ENCODE results near the gene TMEM243.
"Not testable (repeated sequence)": the region's sequence is repeated elsewhere in the genome, so short reads cannot be mapped to it uniquely, and the experiment has no call there.

Gene TMEM243

DNA sequence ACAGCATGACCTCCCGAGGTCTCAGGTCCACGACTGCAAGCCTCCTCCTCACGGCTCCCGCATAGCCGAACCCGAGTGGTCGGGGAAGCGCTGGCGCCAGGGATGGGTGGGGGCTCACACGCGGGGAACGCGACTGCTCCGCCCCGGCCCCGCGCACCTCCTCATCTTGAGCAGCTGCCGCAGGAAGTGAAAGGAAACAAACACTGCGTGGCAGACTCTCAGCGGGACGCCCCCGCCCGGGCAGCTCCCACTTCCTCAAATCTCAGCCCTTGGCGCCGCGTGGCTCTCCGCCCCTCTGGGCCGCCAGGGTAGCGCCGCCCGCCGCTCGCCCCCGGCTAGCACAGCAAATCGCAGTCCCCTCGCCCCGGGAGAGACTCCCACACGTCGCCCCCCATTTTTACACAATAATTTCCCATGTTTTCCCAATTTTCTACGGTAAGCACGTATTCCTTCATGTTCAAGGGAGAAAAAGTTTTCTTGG lies at the start of gene TMEM243:
TSS of gene TMEM243 (minus strand) at position 188 of the 481 bp plus-strand sequence. CDS start 229 bp downstream, outside the sequence.
- DNase-seq (ENCODE audit: low read depth in 2 of 2), result peak; percentile 67 to 81

GRCh38 chr7:87267239-87267900 lies 47.8 kb upstream of the TMEM243 start:
- DNase-seq (ENCODE audit: low read depth in 2 of 2), result no peak

- DNase-seq (ENCODE audit: low read depth in 2 of 2), result no peak
Observed at GRCh38 chr7:87263537-87263936, 44.0 kb upstream of the TMEM243 start.

DNA sequence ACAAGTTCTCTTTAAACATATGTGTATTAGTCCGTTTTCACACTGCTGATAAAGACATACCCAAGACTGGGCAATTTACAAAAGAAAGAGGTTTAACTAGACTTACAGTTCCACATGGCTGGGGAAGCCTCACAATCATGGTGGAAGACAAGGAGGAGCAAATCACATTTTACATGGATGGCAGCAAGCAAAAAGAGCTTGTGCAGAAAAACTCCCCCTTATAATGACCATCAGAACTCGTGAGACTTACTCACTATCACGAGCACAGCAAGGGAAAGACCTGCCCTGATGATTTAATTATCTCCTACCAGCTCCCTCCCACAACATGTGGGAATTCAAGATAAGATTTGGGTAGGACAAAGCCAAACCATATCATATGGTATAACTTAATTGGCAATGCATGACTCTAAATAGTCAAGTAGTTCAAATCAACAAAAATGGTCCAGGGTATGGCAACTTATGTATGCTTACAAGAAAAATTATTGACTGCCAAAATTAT lies 34.1 kb upstream of the TMEM243 start:
- no peak for DNase-seq (ENCODE audit: low read depth in 2 of 2)

DNA sequence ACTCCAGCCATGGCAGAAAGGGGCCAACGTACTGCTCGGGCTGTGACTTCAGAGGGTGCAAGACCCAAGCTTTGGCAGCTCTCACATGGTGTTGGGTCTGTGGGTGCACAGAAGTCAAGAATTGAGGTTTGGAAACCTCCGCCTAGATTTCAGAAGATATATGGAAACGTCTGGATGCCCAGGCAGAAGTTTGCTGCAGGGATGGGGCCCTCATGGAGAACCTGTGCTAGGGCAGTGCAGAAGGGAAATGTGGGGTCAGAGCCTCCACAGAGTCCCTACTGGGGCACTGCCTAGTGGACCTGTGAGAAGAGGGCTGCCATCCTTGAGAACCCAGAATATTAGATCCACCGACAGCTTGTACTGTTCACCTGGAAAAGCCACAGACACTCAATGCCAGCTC lies 26.1 kb upstream of the TMEM243 start:
- DNase-seq (ENCODE audit: low read depth in 2 of 2), result not testable (repeated sequence)

DNA sequence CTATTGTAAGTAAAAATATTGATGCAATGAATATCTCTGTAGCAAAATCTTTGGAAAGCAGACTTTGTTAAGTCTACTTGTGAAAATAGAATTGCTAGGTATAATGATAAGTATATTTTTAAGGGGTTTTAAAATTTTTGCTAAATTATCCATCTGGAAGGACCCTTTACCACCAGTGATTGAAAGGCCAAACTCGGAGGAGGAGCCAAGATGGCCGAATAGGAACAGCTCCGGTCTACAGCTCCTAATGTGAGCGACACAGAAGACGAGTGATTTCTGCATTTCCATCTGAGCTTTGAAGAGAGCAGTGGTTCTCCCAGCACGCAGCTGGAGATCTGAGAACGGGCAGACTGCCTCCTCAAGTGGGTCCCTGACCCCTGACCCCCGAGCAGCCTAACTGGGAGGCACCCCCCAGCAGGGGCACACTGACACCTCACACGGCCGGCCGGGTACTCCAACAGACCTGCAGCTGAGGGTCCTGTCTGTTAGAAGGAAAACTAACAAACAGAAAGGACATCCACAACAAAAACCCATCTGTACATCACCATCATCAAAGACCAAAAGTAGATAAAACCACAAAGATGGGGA lies 19.0 kb upstream of the TMEM243 start:
- DNase-seq (ENCODE audit: low read depth in 2 of 2), result not testable (repeated sequence)

- no peak for DNase-seq (ENCODE audit: low read depth in 2 of 2)
Observed at GRCh38 chr7:87234949-87235348, 15.4 kb upstream of the TMEM243 start.

DNA sequence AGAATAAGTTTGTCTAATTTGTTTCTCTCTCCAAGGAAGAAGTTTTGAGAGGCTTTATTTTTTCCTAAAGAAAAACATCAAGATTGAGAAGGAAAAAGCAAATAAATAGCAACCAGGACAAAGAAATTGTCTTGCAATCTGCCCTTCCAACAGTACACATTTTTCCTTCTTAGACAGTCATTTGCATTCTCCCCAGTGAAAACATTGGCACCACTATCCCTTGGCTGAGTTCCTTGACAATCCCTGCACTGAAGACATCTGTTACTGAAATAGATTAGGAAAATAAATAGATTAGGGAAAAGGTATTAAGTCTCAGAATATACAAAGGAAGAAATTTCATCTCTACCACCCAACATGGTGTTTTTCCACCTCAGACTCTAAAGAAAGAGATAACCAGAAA lies 12.2 kb upstream of the TMEM243 start:
- no peak for DNase-seq (ENCODE audit: low read depth in 2 of 2)

DNA sequence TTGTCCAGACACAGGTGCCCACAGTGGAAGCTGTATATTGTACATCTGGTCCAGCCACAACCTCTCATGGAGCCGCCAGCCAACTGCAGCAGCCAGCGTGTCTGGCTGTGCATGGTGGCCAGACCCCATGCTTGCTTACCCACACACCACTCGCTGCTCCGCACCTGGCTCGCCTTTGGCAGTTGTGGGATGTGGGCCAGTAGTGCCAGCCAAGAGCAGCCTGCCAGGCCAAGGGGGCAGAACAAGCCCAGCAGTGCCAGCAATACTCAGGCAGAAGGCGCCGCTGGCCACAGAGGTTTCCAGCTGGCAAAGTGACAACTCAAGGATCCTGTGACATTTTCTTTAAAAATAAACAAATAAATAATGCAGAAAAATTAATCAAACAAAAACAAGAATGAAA lies 11.7 kb upstream of the TMEM243 start:
- DNase-seq (ENCODE audit: low read depth in 2 of 2), result no peak

GRCh38 chr7:87226495-87226894 lies 7.0 kb upstream of the TMEM243 start:
- DNase-seq (ENCODE audit: low read depth in 2 of 2), result no peak

DNA sequence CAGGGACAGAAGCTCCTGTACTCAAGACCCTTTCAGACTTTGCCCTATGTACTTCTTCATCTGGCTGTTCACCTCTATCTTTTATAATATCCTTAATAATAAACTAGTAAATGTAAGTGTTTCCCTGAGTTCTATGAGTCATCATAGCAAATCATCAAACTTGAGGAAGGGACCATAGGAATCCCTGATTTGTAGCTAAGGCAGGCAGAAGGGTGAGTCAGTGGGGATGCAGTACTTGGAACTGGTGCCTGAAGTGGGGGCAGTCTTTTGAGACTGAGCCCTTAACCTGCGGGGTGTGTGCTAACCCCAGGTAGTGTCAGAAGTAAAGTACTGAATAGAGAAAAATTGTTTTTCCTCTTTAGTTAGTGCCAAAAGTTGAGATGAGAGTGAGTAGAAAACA lies 6.2 kb upstream of the TMEM243 start:
- no peak for DNase-seq (ENCODE audit: low read depth in 2 of 2)

DNA sequence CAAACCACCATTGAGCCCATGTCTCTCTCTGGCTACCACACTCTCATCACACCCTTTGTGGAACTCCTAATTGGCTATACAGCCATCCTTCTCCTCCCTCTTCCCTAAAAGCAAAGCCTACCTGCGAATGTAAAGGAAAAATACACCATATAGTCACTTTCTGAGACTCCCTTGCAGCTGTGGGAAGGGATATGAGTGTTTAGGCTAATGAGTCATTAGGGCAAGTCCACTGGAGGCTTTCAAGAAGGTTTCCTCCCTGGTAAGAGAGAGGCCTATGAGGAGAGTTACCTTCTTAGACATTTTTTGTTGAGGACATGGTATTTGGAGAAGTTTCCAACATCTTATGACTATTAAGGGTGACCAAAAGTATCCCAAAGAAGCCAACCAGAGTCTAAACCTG lies 4.1 kb upstream of the TMEM243 start:
- DNase-seq (ENCODE audit: low read depth in 2 of 2), result no peak

- no peak for DNase-seq (ENCODE audit: low read depth in 2 of 2)
Observed at GRCh38 chr7:87220734-87221215, 1.2 kb upstream of the TMEM243 start.

- peak; percentile 61 to 67 for DNase-seq (ENCODE audit: low read depth in 2 of 2)
Observed at GRCh38 chr7:87220026-87220733, 648 bp upstream of the TMEM243 start.

DNA sequence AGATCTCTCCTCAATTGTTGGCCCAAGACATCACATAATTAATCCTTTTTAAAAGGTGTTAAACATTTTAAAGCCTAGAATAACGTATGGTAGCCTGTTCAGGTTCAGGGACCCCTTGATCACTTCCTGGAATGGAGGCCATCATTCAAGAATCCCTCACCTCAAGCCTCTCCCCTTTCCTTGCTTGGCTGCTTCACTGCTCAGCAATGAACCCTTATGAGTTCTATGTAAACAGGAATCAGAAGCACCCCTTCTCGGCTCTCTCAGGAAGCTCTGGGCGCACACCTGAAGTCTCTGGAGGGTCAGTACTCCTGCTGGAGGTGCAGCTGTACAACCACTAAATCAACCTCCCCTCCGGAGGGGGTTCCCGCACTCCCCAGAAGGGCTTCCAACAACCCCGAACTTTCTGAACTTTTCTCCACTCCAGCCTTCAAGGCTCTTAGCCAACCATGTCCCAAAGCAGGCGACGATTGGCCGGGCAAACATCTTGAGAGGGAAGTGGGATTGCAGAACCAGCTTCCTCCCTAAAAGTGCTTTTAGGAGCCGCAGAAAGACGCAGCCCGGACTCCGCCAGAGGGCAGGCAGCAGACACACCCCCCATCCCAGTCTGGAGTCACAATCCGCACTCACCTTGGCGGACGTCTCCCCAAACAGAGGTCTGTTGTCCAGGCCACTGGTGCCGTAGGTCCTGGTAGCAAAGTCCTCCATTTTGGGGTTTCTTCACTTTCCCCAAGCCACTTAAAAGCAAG lies 562 bp downstream of the TMEM243 start:
- DNase-seq (ENCODE audit: low read depth in 2 of 2), result no peak

DNA sequence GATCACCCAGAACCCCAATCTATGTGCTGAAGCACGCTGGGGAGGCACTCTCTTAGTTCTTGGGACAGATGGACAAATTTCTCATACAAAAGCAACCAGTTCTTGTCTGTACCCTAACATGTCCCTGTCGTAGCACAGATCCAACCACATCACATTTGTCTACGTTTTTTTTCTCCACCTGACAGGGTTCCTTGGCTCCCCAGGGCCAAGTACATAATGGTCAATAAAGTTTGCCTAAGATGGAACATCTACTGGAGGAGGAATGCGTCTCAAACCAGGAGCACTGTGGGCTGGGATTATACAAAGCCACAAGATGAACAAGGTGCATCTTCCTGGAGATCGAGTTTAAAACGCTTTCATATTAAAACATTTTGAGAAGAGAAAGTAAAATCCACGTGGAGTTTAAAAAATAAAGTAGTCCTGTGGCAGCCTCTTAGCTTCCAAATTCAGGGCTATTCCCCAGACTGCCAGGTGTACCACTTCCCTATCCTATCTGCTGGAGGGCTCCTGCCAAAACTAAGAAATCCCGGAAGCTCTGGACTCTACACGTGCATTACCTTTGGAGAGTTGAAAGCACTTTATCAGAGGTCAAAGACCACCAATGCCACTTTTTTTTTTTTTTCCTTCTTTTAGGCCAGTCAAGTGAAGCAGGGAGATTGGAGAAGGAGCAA lies 1.4 kb downstream of the TMEM243 start:
- DNase-seq (ENCODE audit: low read depth in 2 of 2), result no peak

DNA sequence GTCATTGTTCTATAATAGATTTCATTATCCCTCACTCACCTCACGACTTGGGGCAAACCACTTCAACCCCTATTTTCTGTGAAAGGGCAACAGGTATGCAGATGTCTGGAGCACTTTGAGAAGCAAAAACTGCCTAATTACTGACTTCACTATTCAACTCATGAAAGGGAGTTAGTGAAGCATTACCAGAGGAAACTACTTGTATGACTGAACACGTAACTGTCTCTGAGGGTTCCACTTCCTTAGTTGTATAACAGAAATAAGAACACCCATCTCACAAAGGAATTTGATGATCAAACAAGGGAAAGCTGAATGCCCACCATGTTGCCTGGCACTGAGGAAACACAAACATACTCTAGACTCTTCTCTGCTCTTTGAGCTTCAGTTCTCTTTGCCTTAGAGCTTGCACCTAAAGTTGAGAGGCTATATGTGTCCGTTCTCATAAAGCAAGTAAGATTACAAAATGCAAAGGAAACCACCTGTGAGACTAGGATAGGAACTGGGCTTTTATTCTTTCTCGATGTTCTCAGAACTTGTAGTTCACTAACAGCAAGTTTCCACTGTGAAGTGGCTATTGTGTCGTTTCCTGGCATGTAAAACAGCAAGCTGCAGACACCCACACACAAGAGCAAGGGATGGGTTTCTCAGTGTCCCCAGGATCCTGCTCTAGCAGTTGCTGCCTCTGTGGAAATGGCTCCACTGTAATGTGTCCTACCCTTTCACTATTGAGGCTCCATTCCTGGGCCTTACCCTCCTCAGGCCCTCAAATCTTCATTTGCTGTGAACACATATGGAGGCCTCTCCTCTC lies 2.6 kb downstream of the TMEM243 start:
- DNase-seq (ENCODE audit: low read depth in 2 of 2), result peak in 1 of 2 donors; percentile 28

GRCh38 chr7:87215046-87215445 lies 4.5 kb downstream of the TMEM243 start:
- no peak for DNase-seq (ENCODE audit: low read depth in 2 of 2)

GRCh38 chr7:87213811-87214210 lies 5.7 kb downstream of the TMEM243 start:
- no peak for DNase-seq (ENCODE audit: low read depth in 2 of 2)

DNA sequence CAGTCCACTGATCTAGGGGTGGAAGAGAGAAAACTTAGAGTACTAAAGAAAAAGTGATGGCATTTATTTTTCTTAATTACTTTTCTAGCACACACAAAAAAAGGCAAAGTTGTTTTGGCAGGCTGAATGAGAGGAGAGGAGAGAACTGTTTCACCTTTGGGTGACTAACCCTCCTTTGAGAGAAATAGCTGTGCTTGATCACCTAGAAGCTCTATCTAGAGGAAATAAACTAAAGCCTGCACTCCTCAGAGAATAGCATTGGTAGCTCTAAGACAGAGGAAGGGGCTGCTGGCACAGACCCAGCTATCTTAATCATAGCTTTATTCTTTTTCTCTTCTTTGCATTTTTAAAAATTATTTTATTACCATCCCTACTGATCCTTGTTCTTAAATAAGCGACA lies 6.3 kb downstream of the TMEM243 start:
- DNase-seq (ENCODE audit: low read depth in 2 of 2), result no peak
